ENCODE measurements around the gene SKP2.

- TF ChIP-seq ZC3H10 (CRISPR knock-in tag; IDR thresholded peaks at IDR 0.05) (no peak), SNAI2 (CRISPR knock-in tag; IDR thresholded peaks at IDR 0.05) (no peak), ISL1 (CRISPR knock-in tag; IDR thresholded peaks at IDR 0.05) (no peak), PATZ1 (CRISPR knock-in tag; IDR thresholded peaks at IDR 0.05; ENCODE audit: borderline replicate concordance) (no peak), GLIS3 (CRISPR knock-in tag; IDR thresholded peaks at IDR 0.05) (no peak), ARNTL (CRISPR knock-in tag; IDR thresholded peaks at IDR 0.05; ENCODE audit: borderline replicate concordance, low read depth) (no peak), ZNF8 (CRISPR knock-in tag; IDR thresholded peaks at IDR 0.05) (no peak)
These were observed 75.1 kb downstream of the SKP2 start for GRCh38 chr5:36227046-36227445.

Measured in SK-N-SH treated with all-trans-retinoic acid at 6 μM for 48 hours (cell line).